ENCODE results near the gene CDKAL1. TPM values are rescaled to one million over a fixed set of nuclear protein-coding genes. Genes with fewer than 3 reads are reported as not detected.
A peak's percentile ranks its signal among the peaks of the same experiment; 100 is the strongest.

The CDKAL1 gene
- total and polyA plus RNA-seq, 8 donors, result 13.6 to 20.7 (median 17.5) TPM

- intact Hi-C loops (cut with DNase I), result no loop called here
- Histone ChIP-seq H3K4me1 (no peaks in the 10 kb centered on the region), H3K36me3 (no peaks in the 10 kb centered on the region), H3K4me3 (no peak overlapping the region), H3K9me3 (no peaks in the 10 kb centered on the region), H3K27ac (no peak overlapping the region), H3K27me3 (no peaks in the 10 kb centered on the region)
- no peak for ATAC-seq
- DNase-seq, result no peak
- no peak for TF ChIP-seq CTCF (IDR thresholded peaks at IDR 0.05)
These were observed 366.3 kb downstream of the CDKAL1 start for GRCh38 chr6:20900389-20901160.

- H3K36me3 ChIP-seq, result no peaks in the 10 kb centered on the region
- no peak for ATAC-seq
- H3K9me3 ChIP-seq, result no peaks in the 10 kb centered on the region
- intact Hi-C loops (cut with DNase I), result no loop called here
- no peak overlapping the region for H3K27ac ChIP-seq
- TF ChIP-seq CTCF (IDR thresholded peaks at IDR 0.05), result no peak
- H3K27me3 ChIP-seq, result no peaks in the 10 kb centered on the region
- no peak for DNase-seq
- H3K4me1 ChIP-seq, result no peaks in the 10 kb centered on the region
- H3K4me3 ChIP-seq, result no peak overlapping the region
These were observed 371.1 kb downstream of the CDKAL1 start for GRCh38 chr6:20905377-20905776.

- ATAC-seq, result no peak
- intact Hi-C loops (cut with DNase I), result no loop called here
These were observed 372.7 kb downstream of the CDKAL1 start for GRCh38 chr6:20906945-20907344.

GRCh38 chr6:20907486-20908071, 373.3 kb downstream of the CDKAL1 start:
- DNase-seq, result peak in 1 of 4 donors; percentile 45
- Histone ChIP-seq H3K9me3 (no peaks in the 10 kb centered on the region), H3K4me1 (no peaks in the 10 kb centered on the region), H3K4me3 (no peak overlapping the region), H3K27me3 (no peaks in the 10 kb centered on the region), H3K36me3 (no peaks in the 10 kb centered on the region), H3K27ac (no peak overlapping the region)
- no peak for TF ChIP-seq CTCF (IDR thresholded peaks at IDR 0.05)
- ATAC-seq, result no peak
- intact Hi-C loops (cut with DNase I), result no loop called here

More at GRCh38 chr6:20906945-20907344, 372.7 kb downstream of the CDKAL1 start:
- no peak for TF ChIP-seq CTCF (IDR thresholded peaks at IDR 0.05)
- DNase-seq, result peak in 1 of 4 donors; percentile 7
- H3K9me3 ChIP-seq, result no peaks in the 10 kb centered on the region
- H3K4me3 ChIP-seq, result no peak overlapping the region
- H3K4me1 ChIP-seq, result no peaks in the 10 kb centered on the region
- H3K27me3 ChIP-seq, result no peaks in the 10 kb centered on the region
- H3K27ac ChIP-seq, result no peak overlapping the region
- no peaks in the 10 kb centered on the region for H3K36me3 ChIP-seq

GRCh38 chr6:20909621-20910020, 375.4 kb downstream of the CDKAL1 start:
- intact Hi-C loops (cut with DNase I), result no loop called here
- no peaks in the 10 kb centered on the region for H3K4me1 ChIP-seq
- no peaks in the 10 kb centered on the region for H3K36me3 ChIP-seq
- no peak for TF ChIP-seq CTCF (IDR thresholded peaks at IDR 0.05)
- H3K4me3 ChIP-seq, result no peak overlapping the region
- ATAC-seq (no peak), DNase-seq (no peak)
- peaks cover 0 to 11% of the 10 kb centered on the region in 2 donors for H3K9me3 ChIP-seq
- no peak overlapping the region for H3K27ac ChIP-seq
- no peaks in the 10 kb centered on the region for H3K27me3 ChIP-seq
